ENCODE results near the gene GGA1. TPM values are rescaled to one million over a fixed set of nuclear protein-coding genes. Genes with fewer than 3 reads are reported as not detected.

Gene GGA1
- total and polyA plus RNA-seq, 10 of the 15 experiments (the other 5 are each of a cell fraction or from before 2014, with no cell fraction given): 1.4 to 79.4 (median 44.4) TPM

DNA sequence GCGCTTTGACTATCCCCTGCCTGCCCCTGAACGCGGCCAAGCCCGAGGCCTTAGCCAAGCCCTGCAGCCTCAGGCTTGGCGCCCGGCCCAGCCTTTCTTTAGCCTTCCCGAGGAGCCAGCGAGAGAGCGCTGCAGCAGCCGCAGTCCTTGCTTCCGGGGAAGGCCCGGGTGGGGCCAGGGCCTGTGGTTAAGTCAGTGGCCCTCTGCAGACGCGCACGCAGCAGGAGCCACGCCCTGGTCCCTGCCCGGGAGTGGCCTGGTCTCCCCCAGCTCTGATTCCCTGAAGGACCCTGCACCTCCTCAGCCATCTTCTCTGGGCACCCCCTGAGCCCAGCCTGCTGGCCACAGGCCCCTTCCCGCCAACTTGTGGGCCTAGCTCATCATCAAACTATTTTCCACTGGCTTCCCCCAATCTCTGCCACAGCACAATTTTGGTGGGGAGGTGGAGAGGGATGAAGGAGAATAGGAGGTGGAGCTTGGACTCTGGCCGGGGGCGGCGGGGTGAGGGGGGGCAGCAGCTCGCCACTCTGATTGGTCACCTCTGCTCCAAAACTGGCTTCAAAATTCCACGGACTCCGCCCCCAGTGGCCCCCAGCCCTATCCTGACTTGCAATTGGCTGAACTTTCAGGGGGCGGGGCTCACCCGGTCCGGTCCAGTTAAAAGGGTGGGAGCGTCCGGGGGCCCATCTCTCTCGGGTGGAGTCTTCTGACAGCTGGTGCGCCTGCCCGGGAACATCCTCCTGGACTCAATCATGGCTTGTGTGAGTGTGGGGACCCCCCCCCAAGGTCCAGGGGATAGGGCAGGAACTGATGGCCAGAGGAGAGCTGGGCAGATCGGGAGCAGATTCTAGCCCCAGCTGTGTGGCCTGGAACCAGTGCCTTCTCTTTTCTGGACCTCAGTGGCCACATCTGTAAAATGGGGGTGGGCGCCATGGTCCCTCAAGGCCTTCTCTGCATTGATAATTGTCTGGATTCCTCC is 66.6 kb downstream of the GGA1 start, which contains the start of gene LGALS1 (continued):
- TF ChIP-seq STAT1 (conservative IDR thresholded peaks at IDR 0.05): no peak
- TF ChIP-seq ZZZ3 (IDR thresholded peaks at IDR 0.05; ENCODE audit: control insufficient read depth, insufficient read length, low read depth): no peak
- TF ChIP-seq SUPT20H (IDR thresholded peaks at IDR 0.05; ENCODE audit: borderline replicate concordance, control insufficient read depth, low read depth, low read length): no peak
- TF ChIP-seq BMI1 (IDR thresholded peaks at IDR 0.05; ENCODE audit: borderline replicate concordance): no peak
- peak; percentile 33; the same call in 1 of the 2 replicates for TF ChIP-seq NRF1 (conservative IDR thresholded peaks at IDR 0.05; ENCODE audit: low read depth, low read length)
- TF ChIP-seq NR2C2 (IDR thresholded peaks at IDR 0.05; ENCODE audit: borderline replicate concordance, control insufficient read depth, insufficient read length, low read depth): no peak
- TF ChIP-seq, protein P1, sequence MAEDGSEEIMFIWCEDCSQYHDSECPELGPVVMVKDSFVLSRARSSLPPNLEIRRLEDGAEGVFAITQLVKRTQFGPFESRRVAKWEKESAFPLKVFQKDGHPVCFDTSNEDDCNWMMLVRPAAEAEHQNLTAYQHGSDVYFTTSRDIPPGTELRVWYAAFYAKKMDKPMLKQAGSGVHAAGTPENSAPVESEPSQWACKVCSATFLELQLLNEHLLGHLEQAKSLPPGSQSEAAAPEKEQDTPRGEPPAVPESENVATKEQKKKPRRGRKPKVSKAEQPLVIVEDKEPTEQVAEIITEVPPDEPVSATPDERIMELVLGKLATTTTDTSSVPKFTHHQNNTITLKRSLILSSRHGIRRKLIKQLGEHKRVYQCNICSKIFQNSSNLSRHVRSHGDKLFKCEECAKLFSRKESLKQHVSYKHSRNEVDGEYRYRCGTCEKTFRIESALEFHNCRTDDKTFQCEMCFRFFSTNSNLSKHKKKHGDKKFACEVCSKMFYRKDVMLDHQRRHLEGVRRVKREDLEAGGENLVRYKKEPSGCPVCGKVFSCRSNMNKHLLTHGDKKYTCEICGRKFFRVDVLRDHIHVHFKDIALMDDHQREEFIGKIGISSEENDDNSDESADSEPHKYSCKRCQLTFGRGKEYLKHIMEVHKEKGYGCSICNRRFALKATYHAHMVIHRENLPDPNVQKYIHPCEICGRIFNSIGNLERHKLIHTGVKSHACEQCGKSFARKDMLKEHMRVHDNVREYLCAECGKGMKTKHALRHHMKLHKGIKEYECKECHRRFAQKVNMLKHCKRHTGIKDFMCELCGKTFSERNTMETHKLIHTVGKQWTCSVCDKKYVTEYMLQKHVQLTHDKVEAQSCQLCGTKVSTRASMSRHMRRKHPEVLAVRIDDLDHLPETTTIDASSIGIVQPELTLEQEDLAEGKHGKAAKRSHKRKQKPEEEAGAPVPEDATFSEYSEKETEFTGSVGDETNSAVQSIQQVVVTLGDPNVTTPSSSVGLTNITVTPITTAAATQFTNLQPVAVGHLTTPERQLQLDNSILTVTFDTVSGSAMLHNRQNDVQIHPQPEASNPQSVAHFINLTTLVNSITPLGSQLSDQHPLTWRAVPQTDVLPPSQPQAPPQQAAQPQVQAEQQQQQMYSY (CRISPR knock-in tag; IDR thresholded peaks at IDR 0.05): no peak
- no peak for TF ChIP-seq SREBF1 (IDR thresholded peaks at IDR 0.05; ENCODE audit: low read length)
- TF ChIP-seq CBX3 (IDR thresholded peaks at IDR 0.05; ENCODE audit: borderline replicate concordance, low read depth): no peak
- TF ChIP-seq ZNF217 (IDR thresholded peaks at IDR 0.05): no peak
- no peak for TF ChIP-seq TCF3 (IDR thresholded peaks at IDR 0.05; ENCODE audit: borderline replicate concordance, insufficient read depth, low read depth, low read length)

Data from GM12878 (cell line).